HG02870 (cell line): ENCODE data around the gene ZCCHC13.
"Not testable (repeated sequence)": the region's sequence is repeated elsewhere in the genome, so short reads cannot be mapped to it uniquely, and the experiment has no call there.

Source experiments
- ATAC-seq: cut with Tn5 transposase; IDR thresholded peaks from one replicate; pipeline ENCODE4 v1.9.1; 2021; ENCODE audit warnings: mild to moderate bottlenecking, moderate library complexity; ENCODE audit not compliant: unreplicated experiment

ZCCHC13 gene

DNA sequence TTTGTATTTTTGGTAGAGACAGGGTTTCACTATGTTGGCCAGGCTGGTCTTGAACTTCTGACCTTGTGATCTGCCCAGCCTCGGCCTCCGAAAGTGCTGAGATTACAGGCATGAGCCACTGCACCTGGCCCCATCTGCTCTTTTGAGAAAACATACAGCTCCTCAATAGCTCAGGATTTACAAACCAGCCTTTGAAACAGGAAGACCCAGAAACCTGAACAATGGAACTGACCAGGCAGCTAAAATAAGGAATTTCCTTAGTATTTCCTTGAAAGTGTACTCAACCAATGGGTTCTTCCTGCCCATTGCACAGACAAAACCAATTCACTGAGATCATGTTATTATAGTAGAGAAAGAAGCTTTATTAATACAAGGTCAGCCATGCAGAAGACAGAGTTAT lies 15.3 kb downstream of the ZCCHC13 start:
- not testable (repeated sequence) for ATAC-seq

DNA sequence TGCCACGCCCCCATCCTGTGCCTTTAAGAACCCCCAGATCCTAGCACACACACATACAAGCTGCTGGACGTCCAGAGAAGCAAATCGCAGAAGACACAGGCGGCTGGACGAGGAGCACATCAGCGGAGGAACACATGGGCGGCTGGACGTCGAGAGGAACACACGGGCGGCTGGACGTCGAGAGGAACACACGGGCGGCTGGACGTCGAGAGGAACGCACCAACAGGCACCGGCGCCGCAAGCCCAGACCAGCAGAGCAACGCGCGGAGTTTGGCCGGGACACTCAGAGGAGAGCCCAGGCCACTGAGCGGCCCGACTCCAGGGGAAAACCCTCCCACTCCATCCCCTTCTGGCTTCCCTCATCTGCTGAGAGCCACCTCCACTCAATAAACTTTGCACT lies 17.2 kb downstream of the ZCCHC13 start:
- ATAC-seq: no peak

DNA sequence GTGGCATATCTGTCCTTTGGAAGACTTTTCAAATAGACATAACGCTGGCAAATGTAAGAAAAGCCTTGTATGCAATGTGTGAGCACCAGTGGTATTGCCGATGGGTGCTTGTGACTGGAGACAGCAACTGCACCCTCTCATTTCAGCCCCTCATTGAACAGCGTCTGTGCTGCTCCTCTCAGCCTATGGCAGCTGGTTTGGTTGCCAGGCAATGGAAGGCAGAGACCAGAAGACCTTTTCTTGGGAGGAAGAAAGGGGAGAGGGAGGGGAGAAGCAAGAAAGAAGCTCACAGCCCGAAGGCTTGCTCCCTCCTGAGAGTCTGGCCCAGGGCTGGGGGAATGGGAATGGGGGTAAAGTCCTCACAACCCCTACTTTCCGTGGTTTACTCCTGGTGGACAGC lies 20.2 kb downstream of the ZCCHC13 start:
- no peak for ATAC-seq

DNA sequence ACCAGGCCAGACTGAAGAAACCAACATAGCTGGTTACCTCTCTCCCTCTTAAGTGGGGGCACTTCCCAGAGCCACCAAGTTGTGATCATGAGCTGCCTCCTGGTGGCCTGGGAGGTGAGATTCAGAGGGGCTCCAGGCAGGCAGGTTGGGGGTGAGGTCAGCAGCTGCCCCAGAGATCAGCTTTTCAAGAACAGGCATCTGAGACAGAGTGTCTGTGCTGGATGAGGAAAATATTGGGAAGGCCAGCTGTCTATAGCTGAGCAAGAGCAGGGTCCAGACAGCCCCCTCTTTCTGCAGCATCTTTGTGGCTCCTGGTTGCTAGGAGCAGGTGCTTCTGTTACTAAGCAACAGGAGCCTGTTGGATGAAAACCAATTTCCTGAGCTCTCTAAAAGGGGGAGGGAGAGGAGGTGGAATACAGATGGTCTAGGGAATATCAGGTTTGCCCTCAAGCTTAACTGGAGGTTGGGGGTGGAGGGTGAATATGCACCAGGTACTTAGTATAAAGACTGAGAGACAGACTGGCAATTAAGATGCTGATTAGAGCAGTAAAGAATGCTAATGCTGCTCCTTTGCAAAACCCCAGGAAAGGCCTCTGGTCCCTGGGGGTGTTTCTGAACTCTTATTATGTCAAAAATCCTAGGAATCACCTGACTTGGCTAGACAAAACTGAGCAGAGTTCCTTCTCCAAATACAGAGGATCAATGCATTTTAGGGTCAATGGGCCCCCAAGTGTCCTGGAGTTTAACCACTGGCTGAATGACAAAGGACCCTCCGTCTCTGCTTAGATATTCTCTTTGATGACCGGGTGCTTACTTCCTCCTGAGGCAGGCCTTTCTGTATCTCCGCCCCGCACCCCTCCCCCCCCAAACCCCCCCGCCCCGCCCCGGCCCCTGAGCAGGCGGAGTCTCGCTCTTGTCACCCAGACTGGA lies 21.4 kb downstream of the ZCCHC13 start:
- ATAC-seq: no peak

DNA sequence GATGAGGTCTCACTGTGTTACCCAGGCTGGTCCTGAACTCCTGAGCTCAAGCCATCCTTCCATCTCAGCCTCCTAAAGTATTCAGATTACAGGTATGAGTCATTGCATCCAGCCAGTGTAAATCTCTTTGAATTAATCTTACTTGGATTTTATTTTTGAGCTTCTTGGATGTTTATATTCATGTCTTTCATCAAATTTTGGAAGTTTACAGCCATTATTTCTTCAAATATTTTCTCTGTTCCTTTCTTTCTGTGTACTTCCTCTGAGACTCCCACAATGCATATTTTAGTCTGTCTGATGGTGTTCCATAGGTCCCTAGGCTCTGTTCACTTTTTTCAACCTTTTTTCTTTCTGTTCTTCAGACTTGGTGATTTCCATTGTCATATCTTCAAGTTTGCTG lies 34.9 kb downstream of the ZCCHC13 start:
- ATAC-seq: no peak

DNA sequence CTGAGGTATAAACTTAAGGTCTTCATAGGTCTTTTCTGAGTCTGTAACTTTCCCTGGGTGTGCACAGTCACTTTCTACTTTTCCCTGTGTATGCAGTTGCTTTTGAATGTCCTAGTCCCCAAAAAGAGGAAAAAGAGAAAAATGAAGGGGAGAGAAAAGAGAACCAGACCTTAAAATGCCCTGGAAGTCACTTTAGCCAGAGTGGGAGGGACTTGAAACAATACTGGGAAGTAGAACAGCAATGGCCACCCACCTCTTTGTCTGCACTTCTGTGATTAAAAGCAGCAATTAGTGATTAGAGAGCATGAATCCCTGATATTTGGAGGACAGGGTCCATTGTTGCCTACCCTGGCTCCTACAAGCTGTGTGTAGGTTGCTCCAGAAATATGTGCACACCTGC lies 36.1 kb downstream of the ZCCHC13 start:
- ATAC-seq: no peak

DNA sequence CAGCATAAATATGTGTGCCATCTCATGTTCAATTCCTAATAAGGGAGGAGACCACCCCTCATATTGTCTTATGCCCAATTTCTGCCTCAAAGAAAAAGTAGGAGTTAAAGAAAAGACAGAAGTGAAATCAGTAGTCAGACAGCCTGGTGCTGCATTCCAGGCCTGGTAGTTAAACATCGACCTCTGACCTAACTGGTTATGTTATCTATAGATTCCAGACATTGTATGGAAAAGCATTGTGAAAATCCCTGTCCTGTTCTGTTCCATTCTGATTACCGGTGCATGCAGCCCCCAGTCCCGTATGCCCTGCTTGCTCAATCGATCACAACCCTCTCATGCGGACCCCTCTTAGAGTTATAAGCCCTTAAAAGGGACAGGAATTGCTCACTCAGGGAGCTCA lies 38.2 kb downstream of the ZCCHC13 start:
- ATAC-seq: not testable (repeated sequence)

DNA sequence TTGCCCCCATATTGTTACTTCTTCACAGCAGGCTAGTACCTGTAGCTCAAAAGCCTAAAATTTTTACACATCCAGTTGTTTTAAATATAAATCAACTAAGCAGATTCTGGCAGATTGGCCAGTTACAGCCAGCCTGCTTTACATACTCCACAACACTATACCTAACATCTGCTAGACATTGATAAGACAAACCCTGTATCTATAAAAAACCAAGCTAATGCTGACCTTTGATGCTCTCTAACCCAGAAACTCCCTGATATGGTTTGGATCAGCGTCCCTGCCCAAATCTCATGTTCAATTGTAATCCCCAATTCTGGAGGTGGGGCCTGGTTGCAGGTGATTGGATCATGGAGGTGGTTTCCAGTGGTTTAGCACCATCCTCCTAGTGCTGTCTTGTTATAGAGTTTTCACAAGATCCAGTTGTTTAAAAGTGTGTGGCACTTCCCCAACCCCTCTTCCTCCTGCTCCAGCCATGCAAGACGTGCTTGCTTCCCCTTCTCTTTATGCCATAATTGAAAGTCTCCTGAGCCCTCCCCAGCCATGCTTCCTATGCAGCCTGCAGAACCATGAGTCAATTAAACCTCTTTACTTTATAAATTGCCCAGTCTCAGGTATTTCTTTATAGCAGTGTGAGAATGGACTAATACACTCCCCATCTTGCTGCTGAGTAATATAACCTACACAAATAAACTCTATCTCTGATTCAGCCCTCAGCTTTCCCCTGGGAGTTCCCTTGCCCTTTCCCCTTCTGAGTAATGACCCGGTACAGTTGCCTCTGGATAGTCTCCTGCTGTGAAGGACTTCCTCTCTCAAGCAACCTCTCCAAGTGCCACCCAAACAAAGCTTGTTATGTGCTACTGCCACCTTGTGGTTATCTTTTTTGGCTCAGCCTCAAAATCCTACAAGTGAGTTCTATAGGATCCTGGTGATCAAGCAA lies 39.6 kb downstream of the ZCCHC13 start:
- ATAC-seq: peak; percentile 82

DNA sequence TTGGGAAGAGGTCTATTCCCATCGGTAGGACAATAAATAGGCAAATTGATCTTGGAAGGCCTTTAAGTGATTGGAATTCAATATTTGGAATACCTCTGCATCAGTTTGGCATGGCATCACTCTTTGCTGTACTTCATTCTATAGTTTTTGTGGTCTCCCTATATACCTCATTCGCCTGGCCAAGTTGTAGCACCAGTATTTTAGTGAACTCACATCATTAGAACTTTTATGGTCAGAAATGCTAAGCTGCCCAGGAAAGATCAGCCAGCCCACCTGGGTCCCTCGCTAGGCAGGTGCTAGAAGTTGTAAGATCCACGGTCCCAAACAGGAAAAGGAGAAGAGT lies 40.3 kb downstream of the ZCCHC13 start:
- peak; percentile 11 for ATAC-seq

DNA sequence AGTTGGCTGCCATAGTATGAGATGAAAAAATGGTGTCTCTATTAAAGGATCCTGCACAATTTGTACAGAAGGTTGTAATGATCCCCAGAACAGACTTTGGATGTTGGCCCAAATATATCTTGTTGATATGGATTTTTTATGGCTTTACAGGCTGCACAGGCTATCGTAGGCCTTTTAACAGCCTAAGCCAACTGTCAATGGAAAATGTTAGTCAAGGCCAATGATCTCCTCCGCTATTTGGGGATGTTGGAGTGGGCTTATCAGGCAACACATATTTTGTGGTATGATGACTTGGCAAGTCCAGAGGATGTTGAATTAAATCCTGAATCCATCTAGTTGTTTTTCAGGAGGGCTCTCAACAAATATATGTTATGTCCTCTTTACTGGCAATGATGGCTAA lies 42.1 kb downstream of the ZCCHC13 start:
- ATAC-seq: no peak

DNA sequence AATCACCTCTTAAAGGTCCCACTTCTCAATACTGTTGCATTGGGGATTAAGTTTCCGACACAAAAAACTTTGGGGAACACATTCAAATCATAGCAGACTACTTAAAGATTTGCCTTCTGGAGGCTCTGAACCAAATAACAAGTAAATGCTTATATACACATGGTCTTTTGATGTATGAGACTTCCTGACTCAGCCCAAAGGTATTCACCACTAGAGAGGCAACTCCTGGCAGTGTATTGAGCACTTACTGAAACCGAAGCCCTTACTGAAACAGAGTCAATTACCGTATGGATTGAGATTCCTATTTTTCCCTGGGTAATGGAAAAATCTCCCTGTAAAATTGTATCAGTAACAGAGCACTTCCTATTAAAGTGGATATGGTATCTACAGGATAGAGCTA lies 45.4 kb downstream of the ZCCHC13 start:
- ATAC-seq: no peak

DNA sequence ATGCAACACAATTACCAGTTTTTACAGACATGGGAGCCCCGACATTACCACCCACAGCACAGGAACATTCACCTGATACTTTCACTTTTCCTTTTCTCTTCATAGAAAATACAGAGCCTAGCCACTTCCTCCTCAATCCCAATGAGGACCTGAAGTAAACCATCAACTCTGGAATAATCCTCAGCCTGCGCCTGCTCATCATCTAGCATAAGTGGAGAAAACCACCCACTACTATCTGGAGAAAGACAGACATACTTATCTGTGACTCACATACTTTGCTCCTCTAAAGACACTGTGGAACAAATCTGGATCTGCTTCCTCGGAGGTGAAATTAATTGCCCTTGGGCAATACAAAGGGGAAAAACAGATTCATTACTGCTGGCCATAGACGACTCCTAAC lies 47.8 kb downstream of the ZCCHC13 start:
- no peak for ATAC-seq

DNA sequence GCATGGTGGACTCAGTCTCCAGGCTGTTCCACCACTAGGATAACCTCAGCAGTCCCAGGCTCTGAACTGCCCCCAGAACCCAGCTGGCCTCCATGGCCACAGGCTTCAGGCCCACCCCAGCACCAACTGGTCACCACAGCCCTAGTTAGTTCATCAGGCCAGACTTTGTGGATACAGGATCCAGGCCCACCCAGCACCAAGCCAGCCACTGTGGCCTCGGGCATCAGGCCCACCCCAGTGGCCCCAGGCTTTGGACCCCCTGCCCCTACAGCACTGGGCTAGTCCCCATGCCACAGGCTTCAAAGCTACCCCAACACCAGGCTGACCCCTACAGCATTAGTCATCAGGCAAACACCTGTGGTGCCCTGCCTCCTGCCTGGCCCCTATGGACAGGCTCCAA lies 50.0 kb downstream of the ZCCHC13 start:
- no peak for ATAC-seq
